HG02973 (cell line): ENCODE data around the gene ATP5PD.
A peak's percentile ranks its signal among the peaks of the same experiment; 100 is the strongest.
"Not testable (repeated sequence)": the region's sequence is repeated elsewhere in the genome, so short reads cannot be mapped to it uniquely, and the experiment has no call there.

Source experiments
- ATAC-seq: cut with Tn5 transposase; IDR thresholded peaks from one replicate; pipeline ENCODE4 v1.9.1; 2021; ENCODE audit warnings: moderate library complexity; ENCODE audit not compliant: unreplicated experiment

Gene ATP5PD

GRCh38 chr17:75059369-75060345, 12.9 kb upstream of the ATP5PD start:
- ATAC-seq = no peak

DNA sequence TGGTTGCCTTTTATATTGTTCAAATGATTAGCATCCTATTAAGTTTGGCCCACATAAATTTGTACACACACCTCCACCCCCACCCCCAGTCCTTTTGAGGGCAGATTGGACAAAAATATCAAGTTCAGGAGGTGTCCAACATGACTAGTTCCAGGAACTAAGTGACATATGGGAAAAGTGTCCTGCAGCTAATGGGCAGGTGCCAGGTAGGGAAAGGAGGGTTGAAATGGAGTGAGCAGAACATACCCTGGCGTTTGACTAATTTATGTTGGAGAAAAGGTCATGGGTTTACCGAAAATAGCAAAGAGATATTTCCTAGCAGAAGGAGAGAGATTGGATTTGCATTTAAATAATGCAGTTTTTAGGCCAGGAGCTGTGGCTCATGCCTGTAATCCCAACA, 5.2 kb upstream of the ATP5PD start:
- no peak for ATAC-seq

DNA sequence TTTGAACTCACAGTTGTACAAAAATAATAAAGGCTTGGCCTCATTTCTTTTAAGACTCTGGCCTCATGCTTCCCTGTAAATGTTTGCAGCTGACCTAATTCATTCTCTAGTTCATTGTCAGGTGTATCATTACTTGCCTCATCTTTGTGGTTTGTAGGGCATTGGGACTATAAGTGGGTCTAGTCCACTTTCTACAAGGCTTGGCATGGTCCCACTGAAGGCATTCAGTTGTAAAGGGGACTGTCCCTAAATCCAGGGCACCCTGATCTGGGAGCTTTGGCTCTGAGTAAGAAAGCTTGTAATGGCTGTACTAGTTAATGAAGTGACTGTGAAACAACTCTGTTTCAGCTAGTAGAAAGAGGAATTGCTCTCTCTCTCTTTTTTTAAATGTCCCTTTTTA, 2.9 kb upstream of the ATP5PD start:
- ATAC-seq = no peak

GRCh38 chr17:75049057-75049456, 2.3 kb upstream of the ATP5PD start:
- no peak for ATAC-seq

- ATAC-seq = no peak
Measured at GRCh38 chr17:75048249-75048878, 1.6 kb upstream of the ATP5PD start.

- peak; percentile 13 for ATAC-seq
Measured at GRCh38 chr17:75047398-75048098, 779 bp upstream of the ATP5PD start.

DNA sequence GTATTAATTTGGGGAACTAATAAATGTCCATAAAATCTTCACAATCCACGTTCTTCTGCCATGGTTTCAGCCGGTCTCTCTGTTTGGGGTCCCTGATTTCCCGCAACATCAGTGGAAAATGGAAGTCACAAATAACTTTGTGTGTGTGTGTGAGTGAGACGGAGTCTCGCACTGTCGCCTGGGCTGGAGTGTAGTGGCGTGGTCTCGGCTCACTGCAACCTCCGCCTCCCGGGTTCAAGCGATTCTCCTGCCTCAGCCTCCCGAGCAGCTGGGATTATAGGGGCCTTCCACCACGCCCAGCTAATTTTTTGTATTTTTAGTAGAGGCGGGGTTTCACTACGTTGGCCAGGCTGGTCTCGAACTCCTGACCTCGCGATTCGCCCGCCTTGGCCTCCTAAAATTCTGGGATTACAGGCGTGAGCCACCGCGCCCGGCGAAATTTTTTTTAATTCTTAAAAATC, 793 bp downstream of the ATP5PD start:
- not testable (repeated sequence) for ATAC-seq

DNA sequence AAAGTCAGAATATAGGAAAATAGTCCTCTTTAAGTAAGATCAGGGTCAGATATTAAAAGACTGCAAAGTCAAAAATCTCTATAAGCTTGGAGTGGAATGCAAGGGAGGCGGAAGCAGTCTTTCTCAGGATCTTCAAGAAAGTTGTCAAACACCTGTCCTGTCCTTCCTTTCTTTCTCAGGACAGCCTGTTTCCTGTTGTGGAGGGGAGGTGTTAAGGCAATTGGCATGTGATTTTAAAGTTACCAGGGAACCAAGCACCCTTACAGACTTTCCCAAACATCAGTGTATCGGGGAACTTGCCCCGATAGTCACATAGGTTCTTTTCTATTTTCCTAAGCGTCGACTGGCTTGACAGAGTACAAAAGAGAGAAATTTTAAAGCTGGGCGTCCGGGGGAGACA, 2.1 kb downstream of the ATP5PD start:
- ATAC-seq = no peak

GRCh38 chr17:75043789-75044188, 3.0 kb downstream of the ATP5PD start:
- ATAC-seq = not testable (repeated sequence)

DNA sequence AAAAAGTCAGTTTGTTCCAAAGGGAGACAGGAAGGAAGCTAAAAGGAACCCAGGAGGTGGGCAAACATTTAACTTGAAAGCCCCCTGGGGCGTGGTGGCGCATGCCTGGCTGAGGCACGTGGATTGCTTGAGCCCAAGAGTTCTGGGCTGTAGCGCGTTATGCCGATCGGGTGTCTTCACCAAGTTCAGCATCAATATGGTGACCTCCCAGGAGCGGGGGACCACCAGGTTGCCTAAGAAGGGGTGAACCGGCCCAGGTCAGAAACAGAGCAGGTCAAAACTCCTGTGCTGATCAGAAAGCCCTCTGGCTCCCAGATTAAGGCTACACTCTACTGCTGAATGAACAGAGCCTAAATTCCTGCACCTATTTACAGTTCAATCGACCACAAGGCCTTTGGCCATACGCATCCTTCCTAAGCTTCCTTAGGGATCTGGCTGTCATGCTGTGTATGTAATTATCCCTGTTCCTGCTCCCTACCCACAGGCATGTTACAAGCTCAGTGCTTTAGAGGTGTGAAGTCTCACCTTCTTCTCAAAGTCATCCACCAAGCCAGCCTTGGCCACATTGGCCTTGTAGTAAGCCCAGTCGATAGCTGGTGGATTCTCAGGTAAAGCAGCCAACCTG, 5.0 kb downstream of the ATP5PD start:
- ATAC-seq = no peak

GRCh38 chr17:75039238-75039637, 7.5 kb downstream of the ATP5PD start:
- no peak for ATAC-seq

- no peak for ATAC-seq
Measured at GRCh38 chr17:75036643-75037268, 10.0 kb downstream of the ATP5PD start.

DNA sequence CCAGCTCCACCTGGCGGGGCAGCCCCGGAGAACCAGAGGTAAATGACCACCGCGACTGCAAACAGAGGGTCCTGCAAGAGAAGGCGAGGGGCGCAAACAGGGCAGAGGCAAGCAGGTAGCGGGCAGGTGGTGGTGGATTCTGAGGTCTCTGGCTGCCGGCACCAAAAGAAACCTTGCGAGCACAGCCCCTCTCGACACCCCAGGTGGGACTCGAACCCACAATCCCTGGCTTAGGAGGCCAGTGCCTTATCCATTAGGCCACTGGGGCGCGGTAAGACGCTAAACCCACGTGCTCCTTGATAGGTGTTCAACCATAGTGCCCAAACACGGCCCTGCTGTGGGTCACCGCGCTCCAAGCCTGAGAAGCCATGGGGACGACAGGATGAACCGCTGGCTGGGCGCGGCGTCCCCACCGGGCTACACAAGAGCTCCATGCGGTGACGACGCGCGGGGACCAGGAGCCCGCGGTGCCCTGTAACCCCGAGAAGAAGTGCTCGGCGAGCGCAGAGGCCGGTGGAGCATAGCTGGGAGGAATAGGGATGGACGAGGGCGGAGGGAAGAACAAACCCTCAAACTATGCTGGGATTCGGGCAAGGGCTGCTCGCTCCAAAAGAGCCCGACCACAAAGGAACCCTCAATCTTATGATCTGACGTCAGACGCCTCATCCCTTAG, 12.4 kb downstream of the ATP5PD start:
- ATAC-seq = peak; percentile 54

DNA sequence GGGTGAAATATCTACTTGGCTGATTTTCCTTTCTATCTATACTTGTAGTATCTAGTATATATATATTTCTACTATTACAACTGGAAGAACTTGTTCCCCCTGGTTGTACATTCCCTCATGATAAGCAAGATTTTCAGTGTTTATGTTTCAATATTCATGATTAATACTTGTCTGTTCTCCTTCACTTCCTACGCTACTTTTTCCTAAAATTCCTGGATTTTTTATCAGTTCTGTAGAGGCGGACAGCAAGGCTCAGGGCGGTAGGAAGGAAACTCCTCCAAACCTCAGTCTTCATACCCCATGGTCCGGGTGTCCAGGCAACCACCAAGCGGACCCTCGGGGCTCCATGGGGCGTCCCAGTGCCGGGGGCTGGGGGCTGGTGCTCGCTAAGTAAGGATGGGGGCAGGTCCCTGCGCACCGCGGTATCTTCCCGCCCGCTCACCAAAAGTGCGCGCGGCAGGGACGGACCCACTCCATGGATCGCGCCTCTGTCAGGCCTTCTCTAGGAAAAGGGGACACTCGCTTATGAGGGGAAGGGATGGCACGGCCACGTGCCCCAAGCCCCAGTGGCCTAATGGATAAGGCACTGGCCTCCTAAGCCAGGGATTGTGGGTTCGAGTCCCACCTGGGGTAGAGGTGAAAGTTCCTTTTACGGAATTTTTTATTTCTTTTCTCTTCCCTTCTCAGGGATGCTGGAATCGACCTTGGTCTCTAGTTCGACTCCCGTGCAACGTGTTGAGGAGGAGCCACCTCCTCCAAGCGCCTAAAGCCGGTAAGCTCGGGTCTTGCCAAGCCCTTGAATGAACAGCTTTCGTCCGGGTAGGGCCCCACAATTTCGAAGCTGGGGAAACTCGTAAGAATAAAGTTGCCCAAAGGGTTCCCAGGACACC, 13.2 kb downstream of the ATP5PD start:
- ATAC-seq = peak; percentile 41

DNA sequence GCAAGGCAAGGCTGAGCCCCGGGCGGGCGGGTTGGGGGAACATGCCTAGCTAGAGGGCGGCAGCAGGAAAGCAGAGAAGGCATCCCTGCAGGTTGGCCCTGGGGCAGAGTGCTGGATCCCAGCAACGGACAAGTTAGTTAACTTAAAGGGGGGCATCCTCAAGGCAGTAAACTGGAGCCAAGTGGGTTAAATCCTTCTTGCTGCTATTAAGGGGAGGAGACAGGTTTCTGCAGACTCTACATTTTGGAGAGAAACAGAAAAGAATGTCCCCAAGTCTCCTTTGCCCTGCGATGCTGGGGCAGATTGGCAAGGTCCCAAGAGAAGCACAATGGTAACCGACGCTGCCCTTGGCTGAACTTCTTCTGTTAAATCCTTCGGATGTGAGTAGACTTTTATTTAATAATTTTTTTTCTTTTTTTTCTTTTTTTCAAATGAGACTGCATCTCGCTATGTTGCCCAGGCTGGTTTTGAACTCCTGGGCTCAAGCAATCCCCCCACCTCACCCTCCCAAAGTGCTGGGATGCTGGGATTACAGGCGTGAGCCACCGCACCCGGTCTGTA, 14.0 kb downstream of the ATP5PD start:
- ATAC-seq = no peak

DNA sequence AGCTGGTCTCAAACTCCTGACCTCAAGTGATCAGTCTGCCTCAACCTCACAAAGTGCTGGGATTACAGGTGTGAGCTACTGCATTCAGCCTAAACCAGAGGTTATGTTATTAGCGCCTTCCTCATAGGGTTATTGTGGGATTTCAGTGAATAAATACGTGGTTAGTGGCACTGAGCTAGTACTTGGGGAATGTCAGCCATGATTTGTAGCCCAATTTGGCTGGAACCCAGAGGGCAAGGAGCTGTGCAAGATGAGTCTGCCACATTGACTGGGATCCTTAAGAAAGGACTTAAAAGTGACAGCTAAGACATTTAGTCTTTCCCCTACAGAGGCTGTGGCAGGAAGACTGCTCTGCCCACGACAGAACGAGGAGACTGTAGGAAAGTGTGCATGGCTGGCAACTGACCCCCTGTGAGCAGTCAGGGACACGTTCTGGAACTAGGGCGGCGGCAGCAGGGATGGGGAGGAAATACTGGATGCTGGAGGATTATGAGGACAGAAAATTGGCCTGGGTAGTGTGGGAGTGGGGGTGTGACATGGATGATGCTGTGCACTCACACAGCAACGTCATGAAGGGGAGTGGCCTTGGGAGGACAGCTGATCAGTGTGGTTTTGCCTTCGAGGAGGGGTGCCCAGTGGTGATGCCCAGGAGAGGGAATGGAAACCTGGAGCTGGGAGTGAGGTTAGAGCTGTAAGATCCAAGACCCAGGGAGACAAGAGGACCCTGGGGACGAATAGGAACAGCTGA, 14.6 kb downstream of the ATP5PD start:
- ATAC-seq = no peak

DNA sequence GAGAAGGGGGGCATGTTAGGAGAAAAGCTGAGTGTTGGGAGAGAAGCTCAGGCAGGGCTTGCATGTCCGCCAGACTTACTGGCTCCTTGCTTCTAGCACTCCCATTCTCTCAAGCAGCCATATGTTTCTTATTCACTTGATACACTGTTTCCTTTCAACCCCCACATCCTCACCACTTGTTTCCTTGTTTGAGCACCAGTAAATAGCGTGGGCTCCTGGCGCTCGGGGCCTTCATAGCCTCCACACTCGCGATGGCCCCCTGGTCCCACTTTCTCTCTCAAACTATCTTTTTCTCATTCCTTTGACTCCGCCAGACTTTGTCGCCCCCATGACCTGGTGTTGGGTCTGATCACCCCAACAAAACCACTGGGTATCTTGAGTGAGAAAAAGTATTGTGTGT, 16.6 kb downstream of the ATP5PD start:
- ATAC-seq = no peak

- ATAC-seq = not testable (repeated sequence)
Measured at GRCh38 chr17:75026650-75027049, 20.1 kb downstream of the ATP5PD start.
